Type B pancreatic cell (in vitro differentiated cells): ENCODE measurements around the gene DOCK4. TPM values are rescaled to one million over a fixed set of nuclear protein-coding genes. Genes with fewer than 3 reads are reported as not detected.

ENCODE experiments used
- DNase-seq: peaks from one replicate; pipeline ENCODE4 v3.0.0; 2021; ENCODE audit warnings: mixed read lengths; ENCODE audit not compliant: unreplicated experiment; ENCODE audit errors: extremely low spot score
- H3K27ac Mint-ChIP-seq: 2 replicates; pipeline ENCODE4 v1.8.0; 2021; ENCODE audit warnings: mild to moderate bottlenecking, mixed read lengths
- H3K27me3 Mint-ChIP-seq: 2 replicates; pipeline ENCODE4 v1.8.0; 2021; ENCODE audit warnings: mixed read lengths
- H3K36me3 Mint-ChIP-seq: 2 replicates; pipeline ENCODE4 v1.8.0; 2021; ENCODE audit warnings: mixed read lengths
- H3K4me1 Mint-ChIP-seq: one replicate; pipeline ENCODE4 v1.8.0; 2021; ENCODE audit warnings: mixed read lengths; ENCODE audit not compliant: unreplicated experiment
- H3K4me3 Mint-ChIP-seq: 2 replicates; pipeline ENCODE4 v1.8.0; 2021; ENCODE audit warnings: mild to moderate bottlenecking, mixed read lengths
- H3K9me3 Mint-ChIP-seq: 2 replicates; pipeline ENCODE4 v1.8.0; 2021; ENCODE audit warnings: mixed read lengths
- total RNA-seq: library from RNA; stranded (reverse); gene quantifications from 2 replicates; pipeline ENCODE4 v1.2.1, GENCODE V29; 2021; ENCODE audit warnings: low replicate concordance
- TF ChIP-seq, protein P1 (sequence below): fragments of 200-600 bp; sonication (generic); conservative IDR thresholded peaks from 2 replicates; pipeline ENCODE4 v1.5.0; 2021; ENCODE audit warnings: antibody characterized with exemption, mild to moderate bottlenecking

The DOCK4 gene
- total RNA-seq, 1 donor from 2014 or later = 24.6 TPM

DNA sequence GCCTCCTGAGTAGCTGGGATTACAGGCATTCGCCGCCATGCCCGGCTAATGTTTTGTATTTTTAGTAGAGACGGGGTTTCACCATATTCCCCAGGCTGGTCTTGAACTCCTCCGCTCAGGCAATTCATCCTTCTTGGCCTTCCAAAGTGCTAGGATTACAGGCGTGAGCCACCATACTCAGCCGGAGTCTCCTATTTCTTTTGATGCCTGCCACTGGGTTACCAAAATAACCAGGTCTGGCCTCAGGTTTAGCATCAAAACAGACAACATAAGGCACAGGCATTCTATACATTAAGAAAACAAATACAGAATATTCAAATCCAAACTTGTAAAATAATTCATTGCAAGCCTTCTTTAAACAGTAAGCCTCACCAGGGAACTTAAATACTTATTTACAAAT lies 354.1 kb downstream of the DOCK4 start:
- H3K4me1 Mint-ChIP-seq = peaks cover 9% of the 10 kb centered on the region
- TF ChIP-seq, protein P1, sequence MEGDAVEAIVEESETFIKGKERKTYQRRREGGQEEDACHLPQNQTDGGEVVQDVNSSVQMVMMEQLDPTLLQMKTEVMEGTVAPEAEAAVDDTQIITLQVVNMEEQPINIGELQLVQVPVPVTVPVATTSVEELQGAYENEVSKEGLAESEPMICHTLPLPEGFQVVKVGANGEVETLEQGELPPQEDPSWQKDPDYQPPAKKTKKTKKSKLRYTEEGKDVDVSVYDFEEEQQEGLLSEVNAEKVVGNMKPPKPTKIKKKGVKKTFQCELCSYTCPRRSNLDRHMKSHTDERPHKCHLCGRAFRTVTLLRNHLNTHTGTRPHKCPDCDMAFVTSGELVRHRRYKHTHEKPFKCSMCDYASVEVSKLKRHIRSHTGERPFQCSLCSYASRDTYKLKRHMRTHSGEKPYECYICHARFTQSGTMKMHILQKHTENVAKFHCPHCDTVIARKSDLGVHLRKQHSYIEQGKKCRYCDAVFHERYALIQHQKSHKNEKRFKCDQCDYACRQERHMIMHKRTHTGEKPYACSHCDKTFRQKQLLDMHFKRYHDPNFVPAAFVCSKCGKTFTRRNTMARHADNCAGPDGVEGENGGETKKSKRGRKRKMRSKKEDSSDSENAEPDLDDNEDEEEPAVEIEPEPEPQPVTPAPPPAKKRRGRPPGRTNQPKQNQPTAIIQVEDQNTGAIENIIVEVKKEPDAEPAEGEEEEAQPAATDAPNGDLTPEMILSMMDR = no peak
- H3K27ac Mint-ChIP-seq = no peak overlapping the region

DNA sequence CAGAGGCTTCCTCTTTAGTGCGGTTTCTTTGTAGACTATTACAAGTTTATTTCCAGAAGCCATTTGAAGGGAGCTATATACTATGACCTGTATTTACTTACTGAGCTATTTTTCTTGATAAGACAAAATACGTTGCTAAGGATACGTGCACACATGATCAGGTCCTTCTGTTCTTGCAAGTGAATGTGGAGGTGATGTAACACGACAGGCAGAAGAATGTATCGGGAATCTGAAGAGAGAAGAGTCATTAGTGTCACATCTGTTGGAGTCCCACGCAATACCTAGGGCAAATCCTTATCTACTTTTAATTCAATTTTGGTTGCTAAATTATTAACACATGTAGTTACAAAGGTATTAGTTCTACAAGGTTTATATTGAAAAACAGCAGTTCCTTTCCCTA lies 359.3 kb downstream of the DOCK4 start:
- H3K27ac Mint-ChIP-seq = no peak overlapping the region
- no peak overlapping the region for H3K4me3 Mint-ChIP-seq
- H3K9me3 Mint-ChIP-seq = peaks cover 4% of the 10 kb centered on the region
- H3K36me3 Mint-ChIP-seq = peaks cover 49% of the 10 kb centered on the region
- DNase-seq = no peak
- peaks cover 5% of the 10 kb centered on the region for H3K4me1 Mint-ChIP-seq
- TF ChIP-seq, protein P1 = no peak
- no peaks in the 10 kb centered on the region for H3K27me3 Mint-ChIP-seq

More for the DNA sequence above, 354.1 kb downstream of the DOCK4 start:
- Mint-ChIP-seq H3K9me3 (no peaks in the 10 kb centered on the region), H3K4me3 (no peak overlapping the region), H3K36me3 (peaks cover 38% of the 10 kb centered on the region), H3K27me3 (no peaks in the 10 kb centered on the region)
- DNase-seq = no peak

DNA sequence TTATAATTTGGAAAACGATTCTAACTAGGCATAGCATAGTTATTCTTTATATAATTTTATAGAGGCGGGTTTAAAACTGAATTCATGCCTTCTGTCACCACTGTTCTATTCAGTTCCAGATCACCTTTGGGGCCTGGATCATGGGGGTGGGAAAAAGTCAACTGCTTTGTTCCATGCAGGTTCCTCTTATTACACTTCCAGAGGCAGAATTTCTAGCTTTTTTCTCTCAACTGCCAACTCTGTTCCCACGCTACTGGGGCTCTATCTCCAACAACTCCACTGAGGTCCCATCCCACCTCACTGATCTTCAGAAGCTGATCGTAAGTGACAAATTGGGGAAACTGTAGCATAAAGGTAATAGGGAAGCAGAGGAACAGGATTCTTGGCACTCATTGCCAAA lies 360.3 kb downstream of the DOCK4 start:
- H3K4me3 Mint-ChIP-seq = no peak overlapping the region
- TF ChIP-seq, protein P1 = no peak

DNA sequence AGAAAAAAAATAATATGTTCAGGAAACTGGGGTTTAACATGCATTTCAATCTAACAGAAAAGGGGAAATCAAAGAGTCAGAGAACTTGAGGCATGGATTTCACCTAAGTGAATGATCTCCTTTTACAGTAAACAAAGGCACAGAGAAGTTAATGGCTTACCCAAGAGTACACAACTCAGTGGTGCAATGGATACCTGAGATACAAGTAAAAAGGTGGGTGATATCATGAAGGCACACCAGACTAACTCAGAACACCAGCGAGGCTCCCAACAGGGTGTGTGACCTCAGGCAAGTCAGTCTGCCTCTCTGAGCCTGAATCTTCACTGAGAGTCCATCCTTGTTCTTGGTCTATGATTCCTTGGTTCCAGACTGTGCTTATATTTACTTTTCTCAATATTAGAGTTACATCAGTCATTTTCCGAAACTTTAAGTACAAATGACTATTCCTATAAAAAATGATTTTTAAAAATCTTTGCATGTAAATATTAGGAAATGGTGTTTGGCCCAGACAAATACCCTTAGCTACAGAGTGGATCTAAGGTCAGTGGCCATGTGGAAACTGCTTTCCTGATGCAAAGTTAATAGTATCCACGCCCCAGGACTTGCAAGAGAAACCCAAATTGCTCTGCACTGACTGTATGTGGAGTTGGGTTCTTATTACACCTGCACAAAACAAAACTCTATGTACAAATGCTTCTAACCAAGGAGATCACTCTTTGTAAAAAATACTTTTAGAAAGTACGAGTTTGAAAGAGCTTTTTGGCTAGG lies 361.1 kb downstream of the DOCK4 start:
- Mint-ChIP-seq H3K27me3 (no peaks in the 10 kb centered on the region), H3K27ac (no peak overlapping the region), H3K4me3 (no peak overlapping the region), H3K9me3 (peaks cover 4% of the 10 kb centered on the region), H3K4me1 (peaks cover 5% of the 10 kb centered on the region), H3K36me3 (peaks cover 45% of the 10 kb centered on the region)
- DNase-seq = no peak
- TF ChIP-seq, protein P1 = no peak

More for the DNA sequence above, 360.3 kb downstream of the DOCK4 start:
- Mint-ChIP-seq H3K4me1 (peaks cover 5% of the 10 kb centered on the region), H3K27ac (no peak overlapping the region), H3K27me3 (no peaks in the 10 kb centered on the region), H3K36me3 (peaks cover 50% of the 10 kb centered on the region), H3K9me3 (peaks cover 4% of the 10 kb centered on the region)
- DNase-seq = no peak

DNA sequence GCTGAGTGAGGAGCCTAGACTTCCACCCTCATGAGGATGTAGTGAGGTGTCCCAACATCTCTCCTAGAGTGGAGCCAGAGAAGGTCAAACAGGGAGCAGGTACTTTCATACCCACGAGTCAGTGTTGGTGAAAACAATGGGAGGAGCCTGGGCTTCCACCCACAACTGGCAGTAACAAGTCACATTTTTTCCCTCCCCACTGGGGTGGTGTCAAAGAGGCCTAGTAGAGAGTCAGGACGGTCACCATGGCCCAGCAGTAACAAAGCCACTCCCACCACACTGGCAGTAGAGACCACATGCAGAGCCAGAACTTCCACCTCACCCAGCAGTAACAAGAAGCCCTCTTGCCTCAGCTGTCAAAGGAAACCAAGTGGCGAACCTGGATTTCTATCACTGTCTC lies 363.7 kb downstream of the DOCK4 start:
- no peak overlapping the region for H3K27ac Mint-ChIP-seq

More for the DNA sequence above, 363.7 kb downstream of the DOCK4 start:
- Mint-ChIP-seq H3K4me3 (no peak overlapping the region), H3K9me3 (peaks cover 4% of the 10 kb centered on the region), H3K4me1 (peaks cover 5% of the 10 kb centered on the region), H3K36me3 (peaks cover 31% of the 10 kb centered on the region), H3K27me3 (no peaks in the 10 kb centered on the region)
- no peak for DNase-seq
- TF ChIP-seq, protein P1 = no peak
